Stimulated activated CD4-positive, alpha-beta T cell treated with anti-CD3 and anti-CD28 coated beads, Interleukin-2, amount 100 ng/mL, for 4 hours (primary cell): ENCODE data around the gene CDKN2D.
"Not testable (repeated sequence)": the region's sequence is repeated elsewhere in the genome, so short reads cannot be mapped to it uniquely, and the experiment has no call there.

Experiments
- DNase-seq: peaks from one replicate; pipeline ENCODE4 v3.0.0-alpha.2; 2020; ENCODE audit warnings: low read depth

CDKN2D gene

DNA sequence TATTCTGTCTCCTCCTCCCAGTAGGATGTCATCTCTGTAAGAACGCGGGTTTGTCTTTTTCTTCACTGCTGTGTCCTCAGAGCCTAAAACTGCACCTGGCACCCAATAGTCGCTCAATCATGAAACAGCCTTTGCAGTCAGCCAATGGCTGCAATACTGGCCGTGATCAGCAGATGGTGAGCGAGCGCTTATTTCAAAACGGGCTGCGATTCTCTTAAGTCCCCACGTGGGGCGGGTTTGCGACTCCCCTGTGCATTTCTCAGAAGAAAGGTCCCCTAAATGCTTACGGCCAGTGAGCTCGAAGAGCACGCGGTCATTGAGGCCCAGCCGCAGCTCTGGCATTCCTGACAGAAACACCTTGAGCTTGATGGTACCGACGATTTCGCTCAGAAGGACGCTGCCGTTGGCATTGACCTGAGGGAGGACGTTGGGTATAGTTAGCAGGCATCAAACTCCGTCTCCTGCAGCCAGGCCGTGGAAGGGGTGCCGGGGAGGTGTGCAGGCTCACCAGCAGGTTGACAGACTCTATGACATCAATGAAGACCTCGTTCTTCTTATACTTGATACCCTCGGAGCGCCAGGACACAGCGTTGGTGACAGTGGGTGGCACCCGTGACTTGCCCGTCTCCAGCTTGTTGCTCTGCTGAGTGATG lies 12.3 kb upstream of the CDKN2D start:
- DNase-seq = peak; percentile 83

- DNase-seq = no peak
Measured at GRCh38 chr19:10577951-10578350, 9.2 kb upstream of the CDKN2D start.

DNA sequence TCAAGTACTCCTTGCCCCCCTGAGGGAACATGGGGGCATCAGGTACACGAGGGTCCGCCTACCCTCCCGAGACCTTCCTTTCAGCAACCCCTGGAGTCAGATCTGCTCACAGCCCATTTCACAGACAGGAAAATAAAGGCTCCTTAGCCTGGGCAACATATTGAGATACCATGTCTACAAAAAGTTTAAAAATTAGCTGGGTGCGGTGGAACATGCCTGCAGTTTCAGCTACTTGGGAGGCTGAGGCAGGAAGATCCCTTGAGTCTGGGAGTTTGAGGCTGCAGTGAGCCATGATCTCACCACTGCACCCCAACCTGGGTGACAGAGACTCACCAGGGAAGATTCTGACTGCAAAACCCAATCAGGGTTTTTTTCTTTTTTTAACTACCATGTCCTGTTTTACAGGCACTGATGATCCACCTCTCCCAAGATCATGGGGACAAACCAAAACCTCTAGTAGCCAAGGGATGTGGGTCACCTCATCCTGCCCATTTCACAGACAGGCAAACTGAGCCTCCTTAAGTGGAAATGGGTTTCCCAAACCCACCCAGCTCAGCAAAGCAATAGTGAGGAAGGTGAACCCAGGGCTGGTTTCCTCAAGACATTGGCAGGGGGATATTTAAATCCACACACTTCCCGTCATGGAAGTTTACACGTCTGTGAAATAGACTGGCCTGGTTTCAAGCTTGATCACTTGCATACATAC lies 6.4 kb upstream of the CDKN2D start:
- no peak for DNase-seq

DNA sequence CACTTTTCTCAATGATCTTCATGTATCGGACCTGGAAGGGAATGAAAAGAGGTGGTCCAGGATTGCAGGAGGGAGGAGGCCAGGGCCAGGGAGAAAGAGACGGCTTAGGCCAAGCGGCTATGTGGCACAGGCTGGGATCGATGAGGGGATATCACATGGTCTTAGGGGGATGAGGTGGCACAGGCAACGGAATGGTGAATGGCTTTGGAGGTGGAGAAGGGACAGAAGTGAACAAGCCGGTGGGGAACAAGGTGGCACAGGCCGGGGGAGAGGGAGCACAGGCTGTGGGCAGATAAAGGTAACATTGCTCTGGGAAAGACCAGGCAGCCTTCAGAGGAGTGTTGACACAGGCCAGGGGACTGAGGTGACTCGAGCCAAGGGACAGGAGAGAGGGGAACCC lies 5.7 kb upstream of the CDKN2D start:
- no peak for DNase-seq

DNA sequence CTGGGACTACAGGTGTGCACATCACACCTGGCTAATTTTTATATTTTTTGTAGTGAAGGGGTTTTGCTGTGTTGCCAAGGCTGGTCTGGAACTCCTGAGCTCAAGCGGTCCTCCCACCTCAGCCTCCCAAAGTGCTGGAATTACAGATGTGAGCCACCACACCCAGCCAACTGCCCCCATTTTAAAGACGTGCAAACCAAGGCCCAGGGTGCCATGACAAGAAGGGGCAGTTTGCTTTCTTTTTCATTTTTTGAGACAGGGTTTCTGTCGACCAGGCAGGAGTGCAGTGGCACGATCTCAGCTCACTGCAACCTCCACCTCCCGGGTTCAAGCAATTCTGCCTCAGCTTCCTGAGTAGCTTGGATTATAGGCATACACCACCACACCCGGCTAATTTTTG lies 5.0 kb upstream of the CDKN2D start:
- DNase-seq = not testable (repeated sequence)

GRCh38 chr19:10568062-10568825 lies 535 bp downstream of the CDKN2D start:
- no peak for DNase-seq

DNA sequence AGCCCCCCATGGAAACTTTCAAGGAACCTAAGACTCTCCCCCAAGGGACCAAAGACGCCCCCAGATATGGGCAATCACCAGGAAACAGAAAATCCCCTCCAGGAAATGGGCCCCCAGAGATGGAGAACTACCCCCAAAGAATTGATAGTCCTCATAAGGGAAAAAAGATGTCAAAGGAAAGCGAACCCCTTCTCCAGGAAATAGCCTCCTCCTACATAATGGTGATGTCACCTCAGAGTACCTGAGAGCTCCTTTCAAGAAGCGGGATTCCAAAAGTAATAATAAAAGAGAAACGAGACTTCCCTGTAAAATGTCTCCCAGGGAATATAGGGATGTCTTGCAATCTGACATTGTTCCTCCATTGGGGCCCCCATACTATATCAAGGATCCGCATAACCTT lies 1.1 kb downstream of the CDKN2D start:
- no peak for DNase-seq

DNA sequence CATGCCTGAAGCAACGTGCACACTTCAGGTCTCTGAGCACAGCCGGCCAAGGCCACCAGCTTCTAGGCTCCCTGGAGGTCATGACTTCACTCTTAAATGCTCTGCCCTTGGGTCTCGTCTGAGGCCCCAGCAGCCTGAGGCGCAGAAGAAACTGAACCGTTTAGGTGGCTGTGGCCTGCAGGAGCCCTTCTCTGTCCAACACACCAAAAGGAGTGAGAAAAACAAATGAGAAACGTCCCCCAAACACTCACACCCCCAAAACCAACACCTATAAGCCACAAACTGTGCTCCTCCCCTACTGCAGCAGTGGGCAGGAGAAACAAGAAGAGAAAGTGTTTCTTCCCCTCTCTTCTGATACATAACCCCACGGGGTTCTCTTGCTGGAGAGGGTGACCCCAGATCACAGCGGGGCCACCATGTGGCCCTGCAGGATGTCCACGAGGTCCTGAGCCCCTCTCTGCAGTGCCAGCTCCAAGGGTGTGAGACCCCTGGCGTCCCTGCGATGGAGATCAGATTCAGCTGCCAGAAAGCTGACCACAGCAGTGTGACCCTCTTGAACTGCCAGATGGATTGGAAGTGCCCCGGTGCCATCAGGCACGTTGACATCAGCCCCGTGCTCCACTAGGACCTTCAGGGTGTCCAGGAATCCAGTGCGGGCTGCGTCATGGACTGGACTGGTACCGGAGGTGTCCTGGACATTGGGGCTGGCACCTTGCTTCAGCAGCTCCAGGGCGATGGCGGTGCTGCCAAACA lies 1.9 kb downstream of the CDKN2D start:
- peak; percentile 18 for DNase-seq

DNA sequence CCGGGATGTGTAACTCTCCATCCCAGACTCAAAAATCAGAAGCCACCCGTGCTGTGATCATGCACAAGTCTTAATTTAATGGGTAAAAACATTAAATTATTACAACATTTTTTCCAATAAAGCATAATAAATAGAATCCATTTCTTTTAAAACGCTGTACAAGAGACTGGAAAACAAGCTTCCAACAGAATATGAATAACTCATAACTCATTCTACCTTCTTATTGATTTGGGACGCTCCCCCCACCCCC lies 2.4 kb downstream of the CDKN2D start:
- DNase-seq = no peak

- peak; percentile 98 for DNase-seq
Measured at GRCh38 chr19:10565567-10566407, 3.0 kb downstream of the CDKN2D start, which contains the start of gene KRI1. KRI1 (minus strand) TSS chr19:10566010; CDS start chr19:10565999, 11 bp downstream.

GRCh38 chr19:10565028-10565566 lies 3.7 kb downstream of the CDKN2D start:
- DNase-seq = peak; percentile 45

DNA sequence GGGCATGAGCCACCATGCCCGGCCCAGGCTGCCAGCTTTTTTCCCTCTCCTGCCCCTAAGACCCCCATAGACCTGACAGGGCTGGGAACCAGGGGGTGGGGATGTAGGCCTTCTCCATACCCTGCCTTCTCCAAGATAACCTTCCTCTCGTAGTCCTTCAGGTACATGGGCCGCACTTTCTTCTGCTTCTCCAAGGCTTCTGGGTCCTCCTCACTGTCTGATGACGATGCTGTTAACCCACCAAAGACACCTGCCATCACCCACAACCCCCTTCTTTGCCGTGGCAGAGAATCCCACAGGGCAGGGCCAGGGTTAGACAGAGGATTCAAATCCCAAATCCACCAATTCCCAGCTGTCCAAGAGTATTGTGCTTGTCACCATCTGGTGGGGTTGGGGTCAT lies 6.2 kb downstream of the CDKN2D start:
- no peak for DNase-seq

DNA sequence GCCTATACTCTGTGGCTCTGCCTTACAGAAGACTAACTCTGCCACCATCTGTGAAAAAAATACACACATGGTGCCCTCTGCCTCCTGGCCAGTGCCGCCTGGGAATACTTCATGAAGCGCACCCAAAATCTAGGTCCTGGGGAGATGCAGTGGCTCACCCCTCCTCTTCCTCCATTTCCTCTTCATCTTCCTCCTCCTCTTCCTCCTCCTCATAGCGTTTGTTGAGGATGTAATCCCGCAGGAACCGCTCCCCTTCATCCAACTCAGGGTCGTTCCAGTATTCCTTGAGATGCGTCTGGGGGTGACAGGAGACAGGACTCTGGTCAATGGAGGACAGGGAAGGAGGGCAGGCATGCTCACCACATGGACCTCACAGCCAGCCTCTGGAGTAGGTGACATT lies 8.6 kb downstream of the CDKN2D start:
- no peak for DNase-seq

DNA sequence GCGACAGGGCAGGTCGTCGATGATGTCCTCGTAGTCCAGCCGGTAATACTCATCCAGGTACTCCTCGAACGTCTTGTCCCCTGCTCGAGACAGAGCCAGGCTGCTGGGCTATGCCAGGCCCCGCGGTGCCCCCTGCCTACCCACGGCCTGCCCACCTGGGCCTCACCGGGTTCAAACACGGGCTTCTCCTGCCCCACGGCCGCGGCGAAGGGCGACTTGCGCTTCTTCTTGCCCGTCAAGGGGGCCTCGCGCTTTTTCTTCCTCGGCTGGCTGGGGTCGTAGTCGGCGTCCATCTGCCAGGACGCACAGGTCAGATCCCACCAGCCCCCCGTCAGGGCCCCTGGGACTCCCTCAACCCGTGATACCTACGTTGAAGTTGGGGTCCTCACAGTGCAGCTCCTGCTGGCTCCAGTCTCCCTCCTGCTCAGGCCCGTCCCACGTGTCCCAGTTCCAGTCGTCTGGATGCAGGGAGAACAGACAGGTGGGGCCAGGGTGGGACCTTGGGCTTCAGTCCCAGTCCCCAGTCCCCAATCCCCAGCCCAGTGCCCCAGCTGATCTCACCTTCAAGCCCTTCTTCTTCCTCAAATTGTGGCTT lies 11.1 kb downstream of the CDKN2D start:
- no peak for DNase-seq

DNA sequence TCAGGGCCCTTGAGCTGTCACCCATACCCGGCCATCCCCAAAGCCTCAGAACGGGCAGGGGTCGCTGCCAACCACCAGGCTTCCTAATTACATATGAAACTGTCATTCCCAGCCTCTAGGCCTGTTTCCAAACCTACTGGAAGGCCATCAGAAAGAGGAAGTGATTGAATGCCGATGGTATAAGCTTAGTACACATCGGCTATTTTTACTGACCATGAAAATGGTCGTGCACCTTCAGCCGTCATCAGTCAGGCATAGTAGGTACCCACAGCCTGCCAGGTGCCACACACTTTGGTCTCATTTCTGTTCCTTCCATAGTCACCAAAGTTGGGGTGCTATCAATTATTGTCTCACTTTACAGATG lies 13.2 kb downstream of the CDKN2D start:
- DNase-seq = no peak

DNA sequence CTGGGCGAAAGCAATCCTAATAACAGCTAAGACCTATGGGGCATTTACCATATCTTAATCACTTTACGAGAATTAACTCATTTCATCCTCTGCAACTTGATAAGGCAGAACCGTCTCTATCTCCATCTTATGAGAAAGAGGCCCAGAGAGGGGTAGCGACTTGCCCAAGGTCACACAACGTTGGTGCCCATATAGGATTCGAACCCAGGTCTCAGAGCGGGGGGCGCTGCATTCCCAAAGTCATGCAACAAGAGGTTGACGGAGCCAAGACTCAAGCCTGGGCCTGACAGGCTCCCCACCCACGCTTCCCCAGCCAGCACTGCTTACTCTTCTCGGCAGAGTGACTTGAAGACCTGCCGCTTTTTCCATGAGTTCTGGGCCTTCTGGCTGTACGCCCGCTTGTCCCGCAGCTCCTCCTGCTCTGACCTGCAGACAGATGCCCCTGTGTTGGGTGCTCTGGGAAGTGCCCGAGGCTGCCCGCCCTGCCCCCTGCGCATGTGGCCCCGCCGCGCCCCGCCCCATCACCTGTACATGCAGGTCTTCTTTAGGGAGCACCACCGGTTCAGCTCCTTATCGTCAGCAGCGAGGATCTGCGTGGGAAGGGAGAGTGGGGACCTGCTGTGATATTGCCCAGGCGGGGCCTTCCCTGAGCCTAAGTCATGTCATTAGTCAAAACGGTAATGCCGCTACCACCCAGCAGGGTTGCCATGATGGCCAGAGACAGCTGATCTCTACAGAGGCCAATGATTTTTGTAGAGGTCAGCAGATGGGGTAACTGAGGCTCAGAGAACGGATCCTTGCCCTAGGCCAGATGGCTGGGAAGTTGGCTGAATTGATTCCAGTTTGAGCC lies 13.8 kb downstream of the CDKN2D start:
- DNase-seq = no peak

GRCh38 chr19:10553943-10554381 lies 14.8 kb downstream of the CDKN2D start:
- no peak for DNase-seq

GRCh38 chr19:10553087-10553667 lies 15.6 kb downstream of the CDKN2D start:
- no peak for DNase-seq

DNA sequence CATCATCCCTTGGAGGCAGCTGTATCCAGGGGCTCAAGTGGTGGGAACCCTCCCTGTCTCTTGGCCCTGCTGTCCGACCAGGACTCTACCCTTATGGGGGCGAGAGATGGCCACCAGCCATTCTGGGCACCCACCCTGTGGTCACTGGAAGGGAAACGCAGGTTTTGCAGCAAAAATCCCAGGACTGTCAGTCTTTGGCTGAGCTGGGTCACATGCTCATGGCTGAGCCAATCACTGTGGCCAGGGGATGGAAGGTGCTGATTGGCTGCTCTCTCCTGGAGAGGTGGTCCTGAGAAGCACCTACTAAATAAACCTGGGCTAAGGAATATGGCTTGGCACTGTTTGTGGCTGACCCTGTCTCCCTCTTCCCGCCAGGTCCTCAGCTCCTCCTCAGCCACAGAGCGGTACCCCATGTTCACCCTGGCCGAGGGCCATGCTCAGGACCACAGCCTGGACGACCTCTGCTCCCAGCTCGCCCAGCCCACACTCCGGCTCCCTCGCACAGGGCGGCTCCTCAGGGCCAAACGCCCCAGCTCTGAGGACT lies 16.2 kb downstream of the CDKN2D start:
- DNase-seq = no peak
